GM18868 (cell line): Measurements from ENCODE around the gene MED27.

Experiments
- ATAC-seq: cut with Tn5 transposase; IDR thresholded peaks from one replicate; pipeline ENCODE4 v1.9.1; 2021; ENCODE audit warnings: mild to moderate bottlenecking, moderate library complexity; ENCODE audit not compliant: unreplicated experiment

Gene MED27

GRCh38 chr9:132079391-132080091, at the start of gene MED27:
MED27 (minus strand) TSS chr9:132079867; CDS start chr9:132079844, 23 bp downstream.
- peak; percentile 85 for ATAC-seq

GRCh38 chr9:132127888-132128534, 48.3 kb upstream of the MED27 start:
- ATAC-seq: no peak

- ATAC-seq: no peak
Observed at GRCh38 chr9:132126680-132127236, 47.1 kb upstream of the MED27 start.

GRCh38 chr9:132125944-132126679, 46.4 kb upstream of the MED27 start:
- no peak for ATAC-seq

GRCh38 chr9:132125361-132125760, 45.7 kb upstream of the MED27 start:
- no peak for ATAC-seq

- no peak for ATAC-seq
Observed at GRCh38 chr9:132124800-132125199, 45.1 kb upstream of the MED27 start.

- ATAC-seq: no peak
Observed at GRCh38 chr9:132121021-132121420, 41.4 kb upstream of the MED27 start.

GRCh38 chr9:132117694-132118093, 38.0 kb upstream of the MED27 start:
- ATAC-seq: no peak

GRCh38 chr9:132116583-132116982, 36.9 kb upstream of the MED27 start:
- no peak for ATAC-seq

GRCh38 chr9:132114102-132114707, 34.5 kb upstream of the MED27 start:
- no peak for ATAC-seq

GRCh38 chr9:132109291-132109690, 29.6 kb upstream of the MED27 start:
- no peak for ATAC-seq

- ATAC-seq: no peak
Observed at GRCh38 chr9:132108728-132109127, 29.1 kb upstream of the MED27 start.

- no peak for ATAC-seq
Observed at GRCh38 chr9:132099741-132100407, 20.2 kb upstream of the MED27 start.

GRCh38 chr9:132099167-132099566, 19.5 kb upstream of the MED27 start:
- no peak for ATAC-seq

GRCh38 chr9:132094314-132094791, 14.7 kb upstream of the MED27 start:
- ATAC-seq: no peak

- ATAC-seq: no peak
Observed at GRCh38 chr9:132090771-132091170, 11.1 kb upstream of the MED27 start.

- no peak for ATAC-seq
Observed at GRCh38 chr9:132087438-132088030, 7.9 kb upstream of the MED27 start.

GRCh38 chr9:132082188-132082587, 2.5 kb upstream of the MED27 start:
- ATAC-seq: no peak

GRCh38 chr9:132078699-132079356, 839 bp downstream of the MED27 start:
- no peak for ATAC-seq
